ENCODE data around the gene TSGA10.

Gene TSGA10

GRCh38 chr2:99152199-99152895, 2.4 kb downstream of the TSGA10 start:
- ATAC-seq, result no peak
- TF ChIP-seq BACH2 (CRISPR knock-in tag; IDR thresholded peaks at IDR 0.05; ENCODE audit: borderline replicate concordance) (no peak), ZC3H10 (CRISPR knock-in tag; IDR thresholded peaks at IDR 0.05) (no peak), CSRNP3 (CRISPR knock-in tag; IDR thresholded peaks at IDR 0.05) (no peak), CREB5 (CRISPR knock-in tag; IDR thresholded peaks at IDR 0.05; ENCODE audit: low read depth) (no peak), ZFP30 (CRISPR knock-in tag; IDR thresholded peaks at IDR 0.05) (no peak), PPARA (CRISPR knock-in tag; IDR thresholded peaks at IDR 0.05; ENCODE audit: borderline replicate concordance) (no peak)

- ATAC-seq, result no peak
- TF ChIP-seq ZNF8 (CRISPR knock-in tag; IDR thresholded peaks at IDR 0.05), result no peak
- TF ChIP-seq GLIS3 (CRISPR knock-in tag; IDR thresholded peaks at IDR 0.05), result no peak
- no peak for TF ChIP-seq ZC3H10 (CRISPR knock-in tag; IDR thresholded peaks at IDR 0.05)
- TF ChIP-seq CREB5 (CRISPR knock-in tag; IDR thresholded peaks at IDR 0.05; ENCODE audit: low read depth), result no peak
- TF ChIP-seq BACH2 (CRISPR knock-in tag; IDR thresholded peaks at IDR 0.05; ENCODE audit: borderline replicate concordance), result no peak
- no peak for TF ChIP-seq ISL1 (CRISPR knock-in tag; IDR thresholded peaks at IDR 0.05)
- TF ChIP-seq TOX (CRISPR knock-in tag; IDR thresholded peaks at IDR 0.05; ENCODE audit: borderline replicate concordance), result no peak
- no peak for TF ChIP-seq ESRRG (CRISPR knock-in tag; IDR thresholded peaks at IDR 0.05)
- TF ChIP-seq POU6F1 (CRISPR knock-in tag; IDR thresholded peaks at IDR 0.05; ENCODE audit: borderline replicate concordance, low read depth), result no peak
Measured at GRCh38 chr2:99150706-99151105, 4.0 kb downstream of the TSGA10 start.

GRCh38 chr2:99141110-99142108, 13.3 kb downstream of the TSGA10 start, which contains the start of gene C2orf15:
TSS of gene C2orf15 (plus strand) at chr2:99141707. CDS start at chr2:99150559, 8,852 bp downstream.
- TF ChIP-seq SNAI2 (CRISPR knock-in tag; IDR thresholded peaks at IDR 0.05) (no peak), CSDC2 (CRISPR knock-in tag; IDR thresholded peaks at IDR 0.05) (no peak), CREB5 (CRISPR knock-in tag; IDR thresholded peaks at IDR 0.05; ENCODE audit: low read depth) (no peak), CSRNP3 (CRISPR knock-in tag; IDR thresholded peaks at IDR 0.05) (no peak), ZNF565 (CRISPR knock-in tag; conservative IDR thresholded peaks at IDR 0.05; ENCODE audit: low read depth) (no peak), RARB (CRISPR knock-in tag; IDR thresholded peaks at IDR 0.05) (no peak), ZFP30 (CRISPR knock-in tag; IDR thresholded peaks at IDR 0.05) (no peak), OSR1 (CRISPR knock-in tag; IDR thresholded peaks at IDR 0.05) (no peak), ZNF8 (CRISPR knock-in tag; IDR thresholded peaks at IDR 0.05) (no peak), GLIS3 (CRISPR knock-in tag; IDR thresholded peaks at IDR 0.05) (no peak), PPARA (CRISPR knock-in tag; IDR thresholded peaks at IDR 0.05; ENCODE audit: borderline replicate concordance) (no peak), ZNF70 (CRISPR knock-in tag; IDR thresholded peaks at IDR 0.05) (no peak), ZFP3 (CRISPR knock-in tag; IDR thresholded peaks at IDR 0.05) (no peak), ISL1 (CRISPR knock-in tag; IDR thresholded peaks at IDR 0.05) (no peak), TSHZ2 (CRISPR knock-in tag; IDR thresholded peaks at IDR 0.05) (no peak), TCF4 (CRISPR knock-in tag; IDR thresholded peaks at IDR 0.05; ENCODE audit: borderline replicate concordance) (no peak)
- peak; percentile 94 for ATAC-seq

Measured in SK-N-SH treated with all-trans-retinoic acid at 6 μM for 48 hours (cell line).